ENCODE results near the gene ALG3. TPM values are rescaled to one million over a fixed set of nuclear protein-coding genes. Genes with fewer than 3 reads are reported as not detected.
A peak's percentile ranks its signal among the peaks of the same experiment; 100 is the strongest.

ALG3 gene
- total RNA-seq, 2 donors from 2014 or later: 23.2 to 28.2 TPM

GRCh38 chr3:184261270-184261853, 12.6 kb upstream of the ALG3 start, which contains the start of gene CAMK2N2:
Gene CAMK2N2, minus strand, starts transcription at chr3:184261553. Its CDS starts 268 bp downstream, at chr3:184261285.
- DNase-seq: peak; percentile 68
- intact Hi-C loops (cut with DNase I): no loop called here
- ATAC-seq: peak; percentile 53 to 88

GRCh38 chr3:184260724-184261269, 12.0 kb upstream of the ALG3 start:
- intact Hi-C loops (cut with DNase I): no loop called here
- DNase-seq: no peak
- ATAC-seq: no peak

DNA sequence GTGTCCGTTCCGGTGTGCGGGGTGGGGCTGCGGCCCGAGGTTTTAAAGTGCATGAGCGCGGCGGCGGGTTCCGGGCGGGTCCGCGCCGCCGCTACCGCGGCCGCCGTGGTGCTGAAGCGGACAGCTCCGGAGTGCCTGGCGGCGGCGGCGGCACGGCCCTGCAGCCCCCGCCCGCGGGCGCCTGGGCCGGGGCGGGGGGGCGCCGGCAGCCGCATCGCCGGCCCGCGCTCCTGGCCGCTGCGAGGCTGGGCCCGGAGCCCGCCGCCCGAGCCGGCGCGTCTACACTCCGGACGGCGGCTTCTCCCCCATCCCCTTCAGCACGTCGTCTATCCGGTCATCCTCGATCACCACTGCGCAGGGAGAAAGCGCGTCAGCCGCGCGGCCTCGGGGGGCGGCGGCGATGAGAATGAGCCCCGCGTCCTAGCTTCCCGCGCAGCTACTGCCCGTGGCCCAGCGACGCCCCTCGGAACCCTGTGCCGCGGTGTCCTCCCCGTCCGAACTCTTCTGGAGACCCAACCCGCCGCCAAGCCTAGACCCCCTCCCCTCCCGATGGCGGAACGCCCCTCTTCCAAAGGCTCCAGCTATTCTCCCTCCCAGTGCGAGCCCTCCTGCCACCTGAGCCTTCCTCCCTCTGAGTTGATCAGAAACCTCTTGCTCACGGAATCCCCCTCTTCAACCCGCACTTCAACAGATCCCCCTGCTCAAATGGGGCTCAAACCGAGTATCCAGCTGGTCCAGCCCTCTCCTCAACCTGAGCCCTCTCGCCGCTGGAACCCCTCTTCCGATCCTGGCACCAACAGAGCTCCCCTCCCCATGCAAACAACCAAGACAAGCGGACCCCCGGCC, 11.3 kb upstream of the ALG3 start:
- intact Hi-C loops (cut with DNase I): loop anchor here in 1 of 2 donors (10.0 kb wide), 1 partner anchor 365 kb away; no protein-coding TSS in a partner anchor
- ATAC-seq (peak; percentile 52 to 84), DNase-seq (no peak)

GRCh38 chr3:184259396-184259877, 10.7 kb upstream of the ALG3 start:
- DNase-seq (no peak), ATAC-seq (no peak)
- intact Hi-C loops (cut with DNase I): loop anchor here in 1 of 2 donors (10.0 kb wide), 1 partner anchor 365 kb away; no protein-coding TSS in a partner anchor

DNA sequence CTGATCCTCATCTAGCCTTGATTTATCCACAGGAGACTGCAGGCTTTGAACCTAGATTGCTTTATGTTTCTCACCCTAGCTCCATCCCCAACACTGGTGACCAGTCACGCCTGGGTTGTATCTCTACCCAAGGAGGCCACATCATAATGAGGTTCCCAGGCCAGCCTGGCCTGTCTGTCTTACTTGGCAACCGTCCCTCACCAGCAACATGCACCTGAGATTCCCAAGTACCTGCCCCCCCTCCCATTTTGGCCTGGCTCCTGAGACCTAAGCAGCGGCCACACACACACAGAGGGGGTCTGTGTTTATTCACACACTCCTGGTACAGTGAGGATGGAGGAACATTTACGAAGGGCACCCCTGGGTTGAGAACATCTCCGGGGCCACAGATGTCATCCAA, 10.2 kb upstream of the ALG3 start:
- DNase-seq (no peak), ATAC-seq (no peak)
- intact Hi-C loops (cut with DNase I): loop anchor here in 1 of 2 donors (10.0 kb wide), 1 partner anchor 364 kb away; no protein-coding TSS in a partner anchor

- intact Hi-C loops (cut with DNase I): loop anchor here in 1 of 2 donors (10.0 kb wide), 1 partner anchor 362 kb away; no protein-coding TSS in a partner anchor
- no peak for ATAC-seq
These were observed 8.5 kb upstream of the ALG3 start for GRCh38 chr3:184257083-184257915.

GRCh38 chr3:184255291-184256039, 6.7 kb upstream of the ALG3 start:
- intact Hi-C loops (cut with DNase I): loop anchor here in 1 of 2 donors (10.0 kb wide), 1 partner anchor 361 kb away; no protein-coding TSS in a partner anchor
- DNase-seq (no peak), ATAC-seq (no peak)

More at GRCh38 chr3:184257083-184257915, 8.5 kb upstream of the ALG3 start:
- no peak for DNase-seq

DNA sequence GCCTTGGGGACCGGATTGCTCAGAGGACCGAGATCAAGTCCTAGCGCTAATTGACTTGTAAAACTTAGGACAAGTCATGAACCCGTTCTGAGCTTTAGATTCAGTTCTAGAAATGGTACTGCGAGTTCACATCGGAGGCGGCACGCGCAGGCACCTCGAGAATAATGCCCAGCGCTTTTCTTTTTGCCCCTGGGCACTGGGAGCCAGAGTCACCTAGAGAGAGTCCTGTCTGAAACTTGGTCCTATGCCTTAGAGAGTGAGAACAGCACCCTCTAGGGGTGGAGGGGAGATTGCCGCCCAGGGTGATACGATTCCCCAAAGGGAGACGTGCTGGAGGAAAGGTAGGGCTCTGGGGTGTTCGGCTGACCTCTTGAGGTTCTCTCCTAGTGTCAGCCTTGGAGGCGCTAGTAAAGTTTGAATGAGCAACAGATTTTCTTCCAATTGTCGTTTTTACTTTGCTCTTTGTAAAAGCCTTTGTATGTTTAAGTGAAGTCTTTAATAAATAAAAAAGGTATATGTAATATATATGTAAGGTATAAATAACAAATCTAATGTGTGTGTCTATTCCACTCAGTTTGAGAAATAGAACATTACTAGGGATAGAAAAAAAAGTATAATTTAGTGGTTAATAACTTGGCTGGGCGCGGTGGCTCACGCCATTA, 1.5 kb upstream of the ALG3 start:
- intact Hi-C loops (cut with DNase I): loop anchor here in 1 of 2 donors (10.0 kb wide), 1 partner anchor 355 kb away; no protein-coding TSS in a partner anchor
- ATAC-seq (peak; percentile 78 to 88), DNase-seq (peak; percentile 85)

DNA sequence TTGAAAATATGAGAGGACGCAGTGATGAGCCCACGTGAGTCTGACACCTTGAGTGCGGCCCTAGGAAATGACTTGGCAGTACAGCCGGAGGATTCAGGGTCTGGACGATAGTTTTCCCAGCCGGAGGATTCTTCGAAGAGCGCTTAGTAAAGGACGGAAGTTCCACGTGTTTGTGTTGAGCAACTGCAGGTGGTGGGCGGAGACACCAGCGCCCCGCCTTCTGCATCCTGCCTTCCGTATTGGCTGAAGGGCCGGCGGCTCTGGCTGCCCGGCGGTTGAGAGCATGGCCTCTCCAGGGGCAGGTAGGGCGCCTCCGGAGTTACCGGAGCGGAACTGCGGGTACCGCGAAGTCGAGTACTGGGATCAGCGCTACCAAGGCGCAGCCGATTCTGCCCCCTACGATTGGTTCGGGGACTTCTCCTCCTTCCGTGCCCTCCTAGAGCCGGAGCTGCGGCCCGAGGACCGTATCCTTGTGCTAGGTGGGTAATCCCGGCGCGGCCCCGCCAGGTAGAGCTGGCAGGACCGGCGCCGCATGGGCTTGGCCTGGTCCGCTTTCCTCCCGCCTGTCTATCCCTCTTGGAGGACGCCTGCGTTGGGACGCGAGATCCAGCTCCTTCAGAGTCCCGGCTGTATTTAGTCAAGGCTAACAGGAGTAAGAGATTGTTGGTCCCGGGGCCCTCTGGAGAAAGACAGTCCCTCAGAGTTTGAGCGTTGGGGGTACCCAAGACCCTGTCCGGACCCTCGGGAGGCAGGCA, 827 bp upstream of the ALG3 start, which contains the start of gene EEF1AKMT4:
Gene EEF1AKMT4 (plus strand): TSS at position 261 of the 755 bp plus-strand sequence. CDS start 23 bp downstream, at position 284.
- ATAC-seq (peak; percentile 99), DNase-seq (peak; percentile 97)
- intact Hi-C loops (cut with DNase I): loop anchor here (5.0 to 10.0 kb wide), 3 partner anchors 62 to 355 kb away; partner anchors contain the start of genes ABCF3 (in 1 of the 2) and DVL3 (in 1 of the 2)

DNA sequence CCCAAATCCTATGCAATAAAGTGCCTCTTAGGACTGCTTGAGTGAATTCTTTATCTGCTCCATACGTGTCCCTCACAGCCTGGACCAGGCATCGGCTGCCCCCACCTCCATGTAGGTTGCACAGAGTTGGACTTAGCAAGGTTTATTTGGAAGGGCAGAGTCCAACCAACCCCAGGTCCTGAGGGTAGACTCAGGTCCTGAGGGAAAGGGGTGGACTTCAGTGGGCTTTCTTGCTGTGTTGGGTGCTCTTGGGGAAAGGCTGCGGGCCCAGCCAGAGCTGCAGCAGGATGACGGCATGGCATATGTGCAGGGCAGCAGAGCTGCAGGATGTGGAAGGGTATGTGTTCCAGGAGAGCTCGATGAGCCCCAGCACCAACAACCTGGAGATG, 6.5 kb downstream of the ALG3 start:
- DNase-seq (no peak), ATAC-seq (no peak)
- intact Hi-C loops (cut with DNase I): loop anchor here in 1 of 2 donors (5.0 to 10.0 kb wide), 3 partner anchors 87 to 350 kb away; partner anchors contain the start of gene DVL3

DNA sequence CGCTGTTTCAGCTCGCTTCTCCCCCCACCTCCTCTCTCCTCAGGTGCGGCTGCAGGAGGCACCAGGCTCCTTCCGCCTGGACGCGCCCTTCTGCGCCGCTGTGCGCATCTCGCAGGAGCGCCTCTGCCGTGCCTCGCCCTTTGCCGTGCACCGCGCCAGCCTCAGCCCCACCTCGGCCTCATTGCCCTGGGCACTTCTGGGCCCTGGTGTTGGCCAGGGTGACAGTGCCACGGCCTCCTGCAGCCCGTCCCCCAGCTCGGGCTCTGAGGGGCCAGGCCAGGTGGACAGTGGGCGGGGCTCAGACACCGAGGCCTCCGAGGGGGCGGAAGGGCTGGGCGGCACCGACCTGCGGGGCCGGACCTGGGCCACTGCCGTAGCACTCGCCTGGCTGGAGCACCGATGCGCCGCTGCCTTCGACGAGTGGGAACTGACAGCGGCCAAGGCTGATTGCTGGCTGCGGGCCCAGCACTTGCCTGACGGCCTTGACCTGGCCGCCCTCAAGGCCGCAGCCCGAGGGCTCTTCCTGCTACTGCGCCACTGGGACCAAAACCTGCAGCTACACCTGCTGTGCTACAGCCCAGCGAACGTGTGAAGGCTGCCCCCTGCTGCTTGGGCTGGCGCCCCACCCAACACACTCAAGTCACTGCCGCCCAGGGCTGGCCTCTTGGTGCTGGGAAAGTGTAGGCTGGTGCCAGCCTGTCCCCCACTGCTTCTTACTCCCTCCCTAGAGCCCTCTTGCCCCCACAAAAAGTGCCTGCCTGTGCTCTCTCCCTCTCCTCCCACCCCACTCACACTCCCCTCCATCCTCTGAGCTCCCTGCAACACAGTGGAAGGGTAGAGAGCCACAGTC, 7.1 kb downstream of the ALG3 start:
- no peak for DNase-seq
- ATAC-seq: peak; percentile 58 to 76
- intact Hi-C loops (cut with DNase I): loop anchor here in 1 of 2 donors (5.0 to 10.0 kb wide), 3 partner anchors 87 to 349 kb away; partner anchors contain the start of gene DVL3

GRCh38 chr3:184241141-184241446, 7.7 kb downstream of the ALG3 start:
- intact Hi-C loops (cut with DNase I): loop anchor here in 1 of 2 donors (5.0 to 10.0 kb wide), 3 partner anchors 86 to 349 kb away; partner anchors contain the start of gene DVL3
- DNase-seq: no peak
- peak in 1 of 2 donors; percentile 7 for ATAC-seq

DNA sequence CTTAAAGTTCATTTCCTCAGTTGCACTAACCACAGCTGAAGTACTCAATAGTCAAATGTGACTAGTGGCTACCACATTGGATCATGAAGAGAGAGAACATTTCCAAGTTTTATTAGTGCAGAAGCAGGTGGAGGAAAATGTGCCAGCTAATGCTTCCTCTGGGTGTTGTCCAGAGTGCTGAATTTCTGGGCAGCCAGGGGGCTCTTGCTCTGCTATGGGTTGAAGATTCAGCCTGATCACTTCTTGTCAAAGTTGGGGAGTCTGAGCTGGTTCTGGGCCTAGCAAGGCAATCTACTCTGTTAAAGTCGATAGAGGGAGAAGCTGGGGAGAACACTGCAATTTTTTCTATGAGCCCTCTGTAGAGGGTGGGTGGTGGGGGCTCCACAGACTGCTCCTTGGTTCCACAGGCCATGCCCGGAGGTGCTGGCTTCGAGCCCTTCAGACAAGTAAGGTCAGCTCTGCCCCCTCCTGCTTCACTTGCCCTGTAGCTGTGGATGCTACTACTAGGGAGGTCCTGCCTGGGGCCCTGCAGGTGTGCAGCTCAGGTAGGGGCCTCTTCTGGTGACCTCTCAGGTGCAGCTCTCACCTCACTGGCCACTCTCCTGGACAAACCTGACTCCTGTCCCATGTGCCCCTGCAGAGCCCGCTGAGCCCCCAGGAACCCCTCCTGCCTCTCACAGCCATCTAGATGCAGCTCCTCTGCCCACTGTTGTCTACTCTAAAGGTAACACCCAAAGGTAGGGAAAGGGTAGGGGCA, 8.2 kb downstream of the ALG3 start:
- ATAC-seq (peak in 1 of 2 donors; percentile 32), DNase-seq (no peak)
- intact Hi-C loops (cut with DNase I): loop anchor here in 1 of 2 donors (5.0 to 10.0 kb wide), 3 partner anchors 86 to 348 kb away; partner anchors contain the start of gene DVL3

- DNase-seq (no peak), ATAC-seq (no peak)
These were observed 9.1 kb downstream of the ALG3 start for GRCh38 chr3:184239708-184240107.

More at GRCh38 chr3:184239708-184240107, 9.1 kb downstream of the ALG3 start:
- intact Hi-C loops (cut with DNase I): loop anchor here in 1 of 2 donors (5.0 to 10.0 kb wide), 3 partner anchors 85 to 347 kb away; partner anchors contain the start of gene DVL3
